GM12878 (cell line): Measurements from ENCODE around the gene GMPR2. TPM values are rescaled to one million over a fixed set of nuclear protein-coding genes. Genes with fewer than 3 reads are reported as not detected.

Experiments
- ATAC-seq: fragments of 200-7000 bp; cut with Tn5 transposase; 3 replicates; pipeline ENCODE4 v1.9.1; 2020; ENCODE audit warnings: mild to moderate bottlenecking, moderate library complexity
- BruUV-seq: library from RNA; stranded (reverse); fragments of 400-500 nt; replicated peaks from 2 replicates; lab custom pipeline; 2021; lab: Mats Ljungman, UMichigan
- CTCF ChIA-PET: fragments of 300-600 bp; sonication (Branson Sonifier 250); formaldehyde crosslinking; extraction: SDS; loops from one replicate; lab custom pipeline; 2021; ENCODE audit warnings: inconsistent platforms; lab: Yijun Ruan, JAX
- POLR2A ChIA-PET: fragments of 350-600 bp; formaldehyde crosslinking; extraction: SDS; loops from one replicate; lab custom pipeline; 2021; ENCODE audit warnings: inconsistent platforms; lab: Charles Lee
- RAD21 ChIA-PET: fragments of 300-600 bp; sonication (Branson Sonifier 250); formaldehyde crosslinking; loops from one replicate; lab custom pipeline; 2023; ENCODE audit warnings: antibody characterized with exemption; ENCODE audit not compliant: unreplicated experiment; lab: Charles Lee
- SMC1A ChIA-PET: fragments of 300-600 bp; sonication (Branson Sonifier 250); formaldehyde crosslinking; loops from one replicate; lab custom pipeline; 2023; ENCODE audit not compliant: unreplicated experiment, uncharacterized antibody; lab: Charles Lee
- DNase-seq: peaks from one replicate; pipeline ENCODE4 v3.0.0-alpha.2; 2011; ENCODE audit warnings: low read depth, low spot score
- FAIRE-seq: peaks from 3 replicates; lab custom pipeline; 2011; peaks lifted over from hg19 to GRCh38; lab: Jason Lieb, UNC
- H2AFZ ChIP-seq: 2 replicates; pipeline ENCODE4 v1.6.0; 2011; ENCODE audit warnings: low read depth, low read length, control low read depth; ENCODE audit not compliant: control insufficient read depth
- H3K27ac ChIP-seq: 2 replicates; pipeline ENCODE4 v1.5.1; 2011; ENCODE audit warnings: control low read depth; ENCODE audit not compliant: control insufficient read depth, insufficient read depth
- H3K27me3 ChIP-seq, 2 experiments: replicated peaks in 1 of 2; 2 replicates each; pipeline versions ENCODE4 v1.6.0 to v1.6.1; 2011; ENCODE audit warnings: low read length in 1 of 2; ENCODE audit not compliant: control insufficient read depth in 2 of 2, insufficient read depth in 2 of 2
- H3K36me3 ChIP-seq, 2 experiments: 2 replicates each; pipeline ENCODE4 v1.5.1; 2011; ENCODE audit warnings: low read length in 1 of 2; ENCODE audit not compliant: control insufficient read depth in 2 of 2, insufficient read depth in 2 of 2
- H3K4me1 ChIP-seq: 2 replicates; pipeline ENCODE4 v1.6.1; 2011; ENCODE audit warnings: mild to moderate bottlenecking, low read length, moderate library complexity, mixed read lengths; ENCODE audit not compliant: control insufficient read depth, insufficient read depth
- H3K4me2 ChIP-seq: 2 replicates; pipeline ENCODE4 v1.6.0; 2011; ENCODE audit warnings: control low read depth; ENCODE audit not compliant: control insufficient read depth, insufficient read depth
- H3K4me3 ChIP-seq: fragments of 200-600 bp; sonication (generic); 2 replicates; pipeline ENCODE4 v1.5.1; 2016
- H3K79me2 ChIP-seq: 2 replicates; pipeline ENCODE4 v1.6.0; 2011; ENCODE audit warnings: low read length; ENCODE audit not compliant: control insufficient read depth, insufficient read depth
- H3K9ac ChIP-seq: 2 replicates; pipeline ENCODE4 v1.8.0; 2011; ENCODE audit warnings: low read length, control low read depth, mixed read lengths; ENCODE audit not compliant: control insufficient read depth, insufficient read depth
- H3K9me3 ChIP-seq: replicated peaks from 3 replicates; pipeline ENCODE4 v1.5.1; 2011; ENCODE audit warnings: mild to moderate bottlenecking, low read length; ENCODE audit not compliant: control insufficient read depth, insufficient read depth
- H4K20me1 ChIP-seq: 2 replicates; pipeline ENCODE4 v1.6.0; 2011; ENCODE audit not compliant: control insufficient read depth, insufficient read depth
- ESRRA ChIP-seq: IDR thresholded peaks from 2 replicates; pipeline ENCODE4 v1.6.1; 2012; ENCODE audit warnings: mild to moderate bottlenecking, low read length, improper control_type of control experiment
- GABPA ChIP-seq: IDR thresholded peaks from 2 replicates; pipeline ENCODE4 v1.6.1; 2014; ENCODE audit warnings: antibody characterized with exemption, low read depth, mild to moderate bottlenecking, inconsistent platforms
- IRF3 ChIP-seq: fragments of 450-650 bp; IDR thresholded peaks from 2 replicates; pipeline ENCODE4 v1.6.1; 2014; ENCODE audit warnings: mild to moderate bottlenecking
- RUNX3 ChIP-seq: IDR thresholded peaks from 2 replicates; pipeline ENCODE4 v1.6.1; 2012; ENCODE audit warnings: low read length, inconsistent platforms
- SMAD5 ChIP-seq: IDR thresholded peaks from 2 replicates; pipeline ENCODE4 v1.6.1; 2016; ENCODE audit warnings: antibody characterized with exemption, low read depth
- SMARCA5 ChIP-seq: fragments of 450-650 bp; IDR thresholded peaks from 2 replicates; pipeline ENCODE4 v1.6.1; 2017; ENCODE audit warnings: mild to moderate bottlenecking
- TBL1XR1 ChIP-seq: IDR thresholded peaks from 2 replicates; pipeline ENCODE4 v1.6.1; 2012; ENCODE audit warnings: low read depth, low read length, improper control_type of control experiment
- WGBS: methylation state at CpG from one replicate; pipeline ENCODE4 v1.1.6; 2016; ENCODE audit warnings: low lambda C conversion rate; ENCODE audit not compliant: insufficient replicate concordance, insufficient coverage; ENCODE audit errors: missing lambda C conversion rate; 5-methylcytosine and 5-hydroxymethylcytosine counted together
- in situ Hi-C: fragments of 300-500 bp; cut with MboI; formaldehyde crosslinking; loops from 9 replicates; pipeline ENCODE4 v1.14.3; 2018; ENCODE audit warnings: mixed read lengths
- intact Hi-C: fragments of 100-400 bp; cut with micrococcal nuclease; formaldehyde crosslinking; loops from one replicate; pipeline ENCODE4 v1.14.2; 2022; ENCODE audit not compliant: unreplicated experiment
- polyA plus RNA-seq, 11 experiments: library from polyadenylated mRNA; depleted of rRNA in 4 of 11; unstranded in 6 of 11; stranded (reverse) in 5 of 11; fragments of >200 nt; fragmentation: Nextera tagmentation in 4 of 11; fragmentation: Illumina TruSeq in 1 of 11; extraction: Ambion mirVana in 4 of 11; extraction: Trizol in 1 of 11; gene quantifications; 1 replicate in 1 of 11; 2 replicates in 10 of 11; pipeline versions ENCODE4 v1.2.1 to v1.2.3, GENCODE V29; 2011 to 2016; ENCODE audit warnings: inconsistent platforms in 2 of 11, missing spikeins in 2 of 11, low read depth in 1 of 11
- total RNA-seq, 4 experiments: library from RNA; depleted of rRNA in 3 of 4; stranded (reverse); fragments of >200 nt in 3 of 4; fragmentation: Illumina TruSeq in 1 of 4; extraction: Trizol in 1 of 4; gene quantifications; 2 replicates each; pipeline versions ENCODE4 v1.2.1 to v1.2.3, GENCODE V29; 2013 to 2021

GMPR2 gene
- total and polyA plus RNA-seq, 10 of the 15 experiments (the other 5 are each of a cell fraction or from before 2014, with no cell fraction given), result 55.1 to 80.3 (median 61.5) TPM

DNA sequence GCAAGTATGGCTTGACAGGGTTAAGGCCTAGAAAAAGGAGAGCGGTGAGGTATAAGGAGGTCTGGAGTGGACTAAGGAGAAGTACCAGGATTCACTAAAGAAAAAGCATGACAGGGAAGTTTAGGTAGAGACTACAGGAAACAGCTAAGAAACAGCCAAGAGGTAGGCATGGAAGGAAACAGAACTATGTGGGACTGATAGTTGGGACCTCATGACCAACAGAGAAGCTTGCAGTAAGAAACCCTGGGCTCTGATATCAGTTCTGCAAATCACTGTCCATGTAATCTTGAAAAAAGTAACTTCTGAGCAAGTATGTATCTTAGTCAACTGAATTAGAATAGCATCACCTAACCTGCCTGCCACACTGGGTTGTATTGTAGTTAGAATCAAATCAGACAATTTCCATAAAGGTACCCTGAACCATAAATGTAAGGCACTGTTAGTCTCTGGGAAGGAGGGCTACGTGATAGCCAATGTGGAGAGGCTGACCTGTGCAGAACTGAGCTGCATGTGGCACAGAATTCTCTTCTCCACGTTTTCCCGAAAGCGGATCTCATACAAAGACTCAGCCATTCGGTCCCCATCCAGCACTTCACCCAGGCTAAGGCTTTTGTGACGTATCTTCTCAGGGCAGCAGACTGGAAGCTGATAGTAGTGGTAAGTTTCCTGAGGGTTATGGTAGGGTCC, 38.4 kb upstream of the GMPR2 start:
- Histone ChIP-seq H3K79me2 (peaks cover 48% of the 10 kb centered on the region), H3K9ac (peak overlapping the region; percentile 92; the same call in 1 of the 2 replicates), H3K4me1 (peaks cover 15% of the 10 kb centered on the region), H3K4me3 (peak overlapping the region; percentile 68), H3K9me3 (no peaks in the 10 kb centered on the region; the same call in 2 of the 3 replicates), H2AFZ (no peak overlapping the region), H3K27me3 (no peaks in the 10 kb centered on the region), H4K20me1 (no peaks in the 10 kb centered on the region), H3K4me2 (peak overlapping the region; percentile 83), H3K36me3 (peaks cover 0 to 4% of the 10 kb centered on the region in 2 experiments; a peak in 2 of 4 replicates), H3K27ac (peak overlapping the region; percentile 96; the same call in 1 of the 2 replicates)
- ATAC-seq, result no peak
- no peak for FAIRE-seq
- intact Hi-C loops (no loop called here), in situ Hi-C loops (no loop called here)
- ChIA-PET SMC1A (interaction anchor here (1.6 to 1.8 kb wide), 2 partner anchors 80 to 139 kb away, joined by 4 to 5 read pairs; partner anchors contain the start of genes DCAF11 and NRL), POLR2A (interaction anchor here (1.2 to 3.9 kb wide), 5 partner anchors 13 to 58 kb away, joined by 3 to 50 read pairs (median 12); partner anchors contain the start of genes CHMP4A, IRF9, PSME1 and PSME2), CTCF (interaction anchor here (1.0 to 2.9 kb wide), 5 partner anchors 22 to 103 kb away, joined by 3 to 11 read pairs (median 4); partner anchors contain the start of genes MDP1 and TINF2), RAD21 (interaction anchor here (1.4 to 3.0 kb wide), 6 partner anchors 21 to 85 kb away, joined by 3 to 10 read pairs (median 6); partner anchors contain the start of genes DCAF11, IRF9, MDP1 and NRL)
- TSS peak; percentile 55 for BruUV-seq
- no peak for DNase-seq
- 97% methylated on average over 7 of the region's 7 CpGs for WGBS
- TF ChIP-seq TBL1XR1, result no peak
- TF ChIP-seq GABPA, result no peak
- TF ChIP-seq SMAD5, result no peak
- no peak for TF ChIP-seq ESRRA
- TF ChIP-seq IRF3, result no peak
- TF ChIP-seq SMARCA5, result no peak
- no peak for TF ChIP-seq RUNX3
